Measurements from ENCODE around the gene KCNK17. TPM values are rescaled to one million over a fixed set of nuclear protein-coding genes. Genes with fewer than 3 reads are reported as not detected.

The KCNK17 gene
- polyA plus RNA-seq, 3 donors = not detected

GRCh38 chr6:39360378-39360777, 46.2 kb upstream of the KCNK17 start:
- no peaks in the 10 kb centered on the region for H3K4me1 ChIP-seq (ENCODE audit: control insufficient read depth in 1 of 2, insufficient read depth in 2 of 2, low read length in 2 of 2)
- Mint-ChIP-seq H3K36me3 (no peaks in the 10 kb centered on the region), H3K27ac (no peak overlapping the region), H3K27me3 (ENCODE audit: low read depth in 3 of 3) (peaks cover 4 to 8% (median 5%) of the 10 kb centered on the region in 3 donors), H3K4me1 (peaks cover 2% of the 10 kb centered on the region), H3K4me3 (no peak overlapping the region), H3K9me3 (no peaks in the 10 kb centered on the region)
- no peak for DNase-seq
- no peak overlapping the region for H2AFZ ChIP-seq (ENCODE audit: insufficient read depth, low read depth, low read length, poor library complexity, severe bottlenecking)
- over 99% methylated on average over 8 of the region's 9 CpGs for WGBS (ENCODE audit: insufficient coverage)
- intact Hi-C loops (cut with micrococcal nuclease) = no loop called here
- H3K4me3 ChIP-seq (replicated peaks in 1 of 3; ENCODE audit: low read depth in 2 of 3, low read length in 3 of 3) = no peak overlapping the region
- H3K36me3 ChIP-seq (replicated peaks in 1 of 2; ENCODE audit: control insufficient read depth in 1 of 2, insufficient read depth in 2 of 2, low read length in 2 of 2) = no peaks in the 10 kb centered on the region
- no peaks in the 10 kb centered on the region for H3K27me3 ChIP-seq (ENCODE audit: control insufficient read depth in 2 of 2, insufficient read depth in 2 of 2, low read length in 2 of 2)
- H3K9ac ChIP-seq (ENCODE audit: insufficient read depth, low read length, poor library complexity, severe bottlenecking) = no peak overlapping the region
- no peaks in the 10 kb centered on the region for H4K20me1 ChIP-seq (ENCODE audit: insufficient read depth, low read length)
- no peak overlapping the region for H3K4me2 ChIP-seq (replicated peaks; ENCODE audit: extremely low read depth, low read length, poor library complexity, severe bottlenecking)
- no peaks in the 10 kb centered on the region for H3K9me3 ChIP-seq (replicated peaks in 1 of 2; ENCODE audit: control insufficient read depth in 1 of 2, insufficient read depth in 1 of 2, low read length in 2 of 2)
- TF ChIP-seq CTCF (IDR thresholded peaks at IDR 0.05) = no peak
- no peak overlapping the region for H3K27ac ChIP-seq (ENCODE audit: low read depth in 1 of 2, low read length in 2 of 2)
- no peaks in the 10 kb centered on the region for H3K79me2 ChIP-seq (ENCODE audit: insufficient read depth, low read length)

GRCh38 chr6:39357998-39358686, 43.9 kb upstream of the KCNK17 start:
- Histone ChIP-seq H3K27ac (ENCODE audit: low read depth in 1 of 2, low read length in 2 of 2) (no peak overlapping the region), H3K9ac (ENCODE audit: insufficient read depth, low read length, poor library complexity, severe bottlenecking) (no peak overlapping the region), H3K79me2 (ENCODE audit: insufficient read depth, low read length) (no peaks in the 10 kb centered on the region), H4K20me1 (ENCODE audit: insufficient read depth, low read length) (no peaks in the 10 kb centered on the region), H3K9me3 (replicated peaks in 1 of 2; ENCODE audit: control insufficient read depth in 1 of 2, insufficient read depth in 1 of 2, low read length in 2 of 2) (no peaks in the 10 kb centered on the region), H3K4me2 (replicated peaks; ENCODE audit: extremely low read depth, low read length, poor library complexity, severe bottlenecking) (no peak overlapping the region), H3K4me3 (replicated peaks in 1 of 3; ENCODE audit: low read depth in 2 of 3, low read length in 3 of 3) (no peak overlapping the region), H3K4me1 (ENCODE audit: control insufficient read depth in 1 of 2, insufficient read depth in 2 of 2, low read length in 2 of 2) (no peaks in the 10 kb centered on the region), H3K27me3 (ENCODE audit: control insufficient read depth in 2 of 2, insufficient read depth in 2 of 2, low read length in 2 of 2) (no peaks in the 10 kb centered on the region), H3K36me3 (replicated peaks in 1 of 2; ENCODE audit: control insufficient read depth in 1 of 2, insufficient read depth in 2 of 2, low read length in 2 of 2) (no peaks in the 10 kb centered on the region), H2AFZ (ENCODE audit: insufficient read depth, low read depth, low read length, poor library complexity, severe bottlenecking) (no peak overlapping the region)
- no peak for DNase-seq
- no peak overlapping the region for H3K4me3 Mint-ChIP-seq
- no peak overlapping the region for H3K27ac Mint-ChIP-seq
- H3K4me1 Mint-ChIP-seq = peaks cover 2% of the 10 kb centered on the region
- TF ChIP-seq CTCF (IDR thresholded peaks at IDR 0.05) = no peak
- H3K9me3 Mint-ChIP-seq = no peaks in the 10 kb centered on the region
- H3K27me3 Mint-ChIP-seq (ENCODE audit: low read depth in 3 of 3) = peaks cover 3 to 4% (median 3%) of the 10 kb centered on the region in 3 donors
- intact Hi-C loops (cut with micrococcal nuclease) = no loop called here
- no peaks in the 10 kb centered on the region for H3K36me3 Mint-ChIP-seq
- 80% methylated on average over 6 of the region's 7 CpGs for WGBS (ENCODE audit: insufficient coverage)
